ENCODE measurements around the gene AIFM1. TPM values are rescaled to one million over a fixed set of nuclear protein-coding genes. Genes with fewer than 3 reads are reported as not detected.
A peak's percentile ranks its signal among the peaks of the same experiment; 100 is the strongest.

AIFM1 gene
- polyA plus RNA-seq, 1 donor (not counting 4 experiments of a cell fraction or from before 2014, with no cell fraction given), result 52.5 TPM

DNA sequence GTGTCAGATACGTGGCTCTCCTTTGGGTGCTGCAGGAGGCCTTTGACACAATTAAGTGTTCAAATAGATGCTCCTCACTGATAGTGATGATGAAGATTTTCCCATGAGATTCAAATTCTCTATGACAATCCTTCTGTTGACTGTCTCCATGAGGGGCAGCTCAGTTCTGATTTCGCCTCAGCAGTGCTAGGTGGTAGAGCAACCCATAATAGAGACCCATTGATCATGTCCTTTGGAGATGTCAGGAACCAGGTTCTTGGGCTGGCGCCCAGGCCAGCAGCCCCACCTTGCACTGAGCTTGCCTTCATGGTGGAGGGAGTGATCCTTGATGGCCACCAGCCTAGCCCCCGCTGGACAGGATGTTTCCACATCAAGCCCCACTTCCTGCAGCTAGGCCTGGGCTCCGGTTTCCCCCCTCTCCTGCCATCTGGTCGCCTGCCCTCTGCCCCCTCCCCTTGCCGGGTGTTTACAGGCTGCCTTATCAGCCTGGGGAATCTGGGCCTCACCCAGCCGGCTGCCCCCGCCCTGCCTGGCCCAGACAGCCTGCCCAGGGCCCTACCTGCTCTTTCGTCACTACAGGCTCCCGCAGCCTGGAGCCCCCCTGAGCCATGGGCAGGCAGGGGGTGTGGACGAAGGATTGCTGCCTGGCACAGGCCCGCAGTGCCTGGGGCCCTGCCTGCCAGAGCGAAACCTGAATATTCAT is 68.0 kb downstream of the AIFM1 start:
- peak overlapping the region; percentile 41 for H3K4me2 ChIP-seq (ENCODE audit: control insufficient read depth, extremely low read depth, insufficient read depth, low read depth, low read length)
- H2AFZ ChIP-seq (ENCODE audit: control insufficient read depth, low read length), result no peak overlapping the region
- no peaks in the 10 kb centered on the region for H3K36me3 ChIP-seq (ENCODE audit: control insufficient read depth in 2 of 2, extremely low read depth in 1 of 2, insufficient read depth in 2 of 2, low read length in 2 of 2)
- peaks cover 50% of the 10 kb centered on the region for H3K79me2 ChIP-seq (ENCODE audit: control insufficient read depth, insufficient read depth, low read length)
- no peak overlapping the region for H3K9ac ChIP-seq (ENCODE audit: control insufficient read depth, extremely low read depth, insufficient read depth, low read length)
- no peak overlapping the region for H3K4me3 ChIP-seq (ENCODE audit: control insufficient read depth in 2 of 3, extremely low read depth in 1 of 3, insufficient read depth in 2 of 3, low read depth in 1 of 3, low read length in 3 of 3)
- no peaks in the 10 kb centered on the region for H3K9me3 ChIP-seq (ENCODE audit: control insufficient read depth, low read depth, low read length)
- TF ChIP-seq, protein P1, sequence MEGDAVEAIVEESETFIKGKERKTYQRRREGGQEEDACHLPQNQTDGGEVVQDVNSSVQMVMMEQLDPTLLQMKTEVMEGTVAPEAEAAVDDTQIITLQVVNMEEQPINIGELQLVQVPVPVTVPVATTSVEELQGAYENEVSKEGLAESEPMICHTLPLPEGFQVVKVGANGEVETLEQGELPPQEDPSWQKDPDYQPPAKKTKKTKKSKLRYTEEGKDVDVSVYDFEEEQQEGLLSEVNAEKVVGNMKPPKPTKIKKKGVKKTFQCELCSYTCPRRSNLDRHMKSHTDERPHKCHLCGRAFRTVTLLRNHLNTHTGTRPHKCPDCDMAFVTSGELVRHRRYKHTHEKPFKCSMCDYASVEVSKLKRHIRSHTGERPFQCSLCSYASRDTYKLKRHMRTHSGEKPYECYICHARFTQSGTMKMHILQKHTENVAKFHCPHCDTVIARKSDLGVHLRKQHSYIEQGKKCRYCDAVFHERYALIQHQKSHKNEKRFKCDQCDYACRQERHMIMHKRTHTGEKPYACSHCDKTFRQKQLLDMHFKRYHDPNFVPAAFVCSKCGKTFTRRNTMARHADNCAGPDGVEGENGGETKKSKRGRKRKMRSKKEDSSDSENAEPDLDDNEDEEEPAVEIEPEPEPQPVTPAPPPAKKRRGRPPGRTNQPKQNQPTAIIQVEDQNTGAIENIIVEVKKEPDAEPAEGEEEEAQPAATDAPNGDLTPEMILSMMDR (optimal IDR thresholded peaks at IDR 0.05 in 1 of 3, IDR thresholded peaks at IDR 0.05 in 1 of 3, conservative IDR thresholded peaks at IDR 0.05 in 1 of 3; ENCODE audit: extremely low read depth in 1 of 3, insufficient read depth in 2 of 3, low read length in 3 of 3), result no peak
- TF ChIP-seq EZH2 (IDR thresholded peaks at IDR 0.05; ENCODE audit: low read length), result no peak
- peaks cover 8% of the 10 kb centered on the region for H4K20me1 ChIP-seq (ENCODE audit: control insufficient read depth, extremely low read depth, insufficient read depth, low read length)
- dilution Hi-C loops (cut with MboI; ENCODE audit: extremely low pct_ligation_motif_present, low sequenced_read_pairs), result no loop called here
- H3K9me1 ChIP-seq (ENCODE audit: control insufficient read depth, extremely low read depth, insufficient read depth, low read length), result no peaks in the 10 kb centered on the region
- H3K4me1 ChIP-seq (ENCODE audit: control insufficient read depth, extremely low read depth, insufficient read depth, low read length), result peaks cover 31% of the 10 kb centered on the region
- H3K27me3 ChIP-seq (ENCODE audit: control insufficient read depth, extremely low read depth, insufficient read depth, low read length), result no peaks in the 10 kb centered on the region
- FAIRE-seq, result no peak
- DNase-seq (ENCODE audit: low read depth, low spot score), result no peak
- peak overlapping the region; percentile 30 for H3K27ac ChIP-seq (ENCODE audit: control insufficient read depth, insufficient read depth, low read length)

DNA sequence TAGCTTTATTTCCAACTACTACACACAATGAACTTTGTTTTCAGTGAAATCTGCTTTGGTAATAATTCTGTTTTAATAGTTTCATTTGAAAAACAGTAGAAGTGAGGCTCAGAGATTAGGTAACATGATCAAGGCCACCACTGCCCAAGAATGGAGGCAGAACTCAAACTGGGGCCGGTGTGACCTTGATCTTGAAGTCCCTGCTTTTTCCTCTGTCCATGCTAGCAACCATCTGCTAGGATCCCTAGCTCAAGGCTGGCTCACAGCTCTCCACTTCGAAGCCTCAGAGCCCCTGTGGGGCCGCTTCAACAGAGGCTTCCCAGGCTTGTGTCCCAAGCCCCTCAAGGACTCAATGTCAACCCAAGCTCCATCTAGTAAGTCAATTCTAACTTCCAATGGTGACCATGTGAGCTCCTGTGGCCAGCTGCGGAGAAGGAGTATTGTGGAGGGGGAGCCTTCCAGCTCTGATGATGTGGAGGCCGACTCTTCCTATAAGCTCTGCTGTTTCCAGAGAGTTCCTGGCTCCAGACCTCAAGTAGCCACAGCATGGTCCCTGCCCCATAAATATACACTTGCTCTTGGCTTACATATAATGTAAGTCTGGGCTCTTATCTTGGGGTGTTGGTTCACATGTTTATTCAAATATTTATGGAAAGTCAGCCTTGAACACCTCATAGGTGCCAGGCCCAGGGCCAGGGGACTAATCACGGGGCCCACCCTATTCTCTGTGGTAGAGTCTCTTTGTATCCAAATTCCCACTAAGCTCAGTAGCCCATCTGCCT is 70.2 kb downstream of the AIFM1 start:
- dilution Hi-C loops (cut with MboI; ENCODE audit: extremely low pct_ligation_motif_present, low sequenced_read_pairs), result no loop called here
- peaks cover 31% of the 10 kb centered on the region for H3K4me1 ChIP-seq (ENCODE audit: control insufficient read depth, extremely low read depth, insufficient read depth, low read length)

More for the DNA sequence above, 70.2 kb downstream of the AIFM1 start:
- Histone ChIP-seq H3K9me1 (ENCODE audit: control insufficient read depth, extremely low read depth, insufficient read depth, low read length) (no peaks in the 10 kb centered on the region), H4K20me1 (ENCODE audit: control insufficient read depth, extremely low read depth, insufficient read depth, low read length) (peaks cover 8% of the 10 kb centered on the region), H3K9me3 (ENCODE audit: control insufficient read depth, low read depth, low read length) (no peaks in the 10 kb centered on the region), H3K4me3 (ENCODE audit: control insufficient read depth in 2 of 3, extremely low read depth in 1 of 3, insufficient read depth in 2 of 3, low read depth in 1 of 3, low read length in 3 of 3) (no peak overlapping the region), H3K27me3 (ENCODE audit: control insufficient read depth, extremely low read depth, insufficient read depth, low read length) (no peaks in the 10 kb centered on the region), H3K79me2 (ENCODE audit: control insufficient read depth, insufficient read depth, low read length) (peaks cover 56% of the 10 kb centered on the region), H3K36me3 (ENCODE audit: control insufficient read depth in 2 of 2, extremely low read depth in 1 of 2, insufficient read depth in 2 of 2, low read length in 2 of 2) (no peaks in the 10 kb centered on the region), H2AFZ (ENCODE audit: control insufficient read depth, low read length) (no peak overlapping the region), H3K4me2 (ENCODE audit: control insufficient read depth, extremely low read depth, insufficient read depth, low read depth, low read length) (no peak overlapping the region), H3K9ac (ENCODE audit: control insufficient read depth, extremely low read depth, insufficient read depth, low read length) (no peak overlapping the region), H3K27ac (ENCODE audit: control insufficient read depth, insufficient read depth, low read length) (no peak overlapping the region)
- no peak for DNase-seq (ENCODE audit: low read depth, low spot score)
- TF ChIP-seq EZH2 (IDR thresholded peaks at IDR 0.05; ENCODE audit: low read length), result no peak
- TF ChIP-seq, protein P1 (optimal IDR thresholded peaks at IDR 0.05 in 1 of 3, IDR thresholded peaks at IDR 0.05 in 1 of 3, conservative IDR thresholded peaks at IDR 0.05 in 1 of 3; ENCODE audit: extremely low read depth in 1 of 3, insufficient read depth in 2 of 3, low read length in 3 of 3), result no peak
- no peak for FAIRE-seq
